ENCODE results near the gene TBXAS1.

Gene TBXAS1

DNA sequence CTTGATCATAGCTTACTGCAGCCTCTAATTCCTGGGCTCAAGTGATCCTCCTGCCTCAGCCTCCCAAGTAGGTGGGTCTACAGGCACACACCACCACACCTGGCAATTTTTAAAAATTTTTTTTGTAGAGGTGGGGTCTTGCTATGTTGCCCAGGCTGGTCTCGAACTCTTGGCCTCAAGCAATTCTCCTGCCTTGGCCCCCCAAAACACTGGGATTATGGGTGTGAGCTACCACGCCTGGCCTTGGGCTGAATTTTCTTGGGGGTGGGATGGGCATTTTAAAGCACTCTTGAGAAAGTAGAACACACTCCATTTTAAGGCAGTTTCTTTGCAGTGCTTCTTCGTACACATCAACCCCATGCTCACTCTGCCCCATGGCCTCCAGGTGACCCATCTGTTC, 28.7 kb downstream of the TBXAS1 start:
- DNase-seq = no peak

DNA sequence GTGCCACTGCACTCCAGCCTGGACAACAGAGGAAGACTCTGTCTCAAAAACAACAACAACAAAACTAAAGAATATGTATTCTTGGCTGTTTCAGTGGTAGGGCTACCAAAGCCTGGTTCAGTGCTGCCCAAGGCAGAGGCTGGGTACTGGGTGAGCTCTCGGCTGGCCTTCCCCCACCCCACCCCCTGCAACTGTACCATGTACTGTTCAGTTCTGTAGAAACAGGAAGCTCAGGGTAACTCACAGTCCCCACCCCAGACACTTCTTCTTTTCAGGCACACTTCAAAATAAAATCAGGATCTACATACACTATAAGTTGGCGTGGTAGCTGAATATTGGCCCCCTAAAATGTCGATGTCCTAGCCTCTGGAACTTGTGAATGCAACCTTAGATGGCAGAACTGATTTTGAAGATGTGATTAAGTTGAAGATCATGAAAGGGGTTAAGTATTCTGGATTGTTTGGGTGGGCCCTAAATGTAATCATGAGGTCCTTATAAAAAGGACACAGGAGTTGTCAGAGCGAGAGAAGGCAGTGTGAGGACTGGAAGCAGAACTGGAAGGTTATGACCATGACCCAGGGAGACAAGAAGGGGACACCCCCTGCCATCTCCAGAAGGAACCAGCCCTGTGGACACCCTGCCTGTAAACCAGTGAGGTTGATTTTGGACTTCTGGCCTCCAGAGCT, 31.2 kb downstream of the TBXAS1 start:
- DNase-seq = no peak

DNA sequence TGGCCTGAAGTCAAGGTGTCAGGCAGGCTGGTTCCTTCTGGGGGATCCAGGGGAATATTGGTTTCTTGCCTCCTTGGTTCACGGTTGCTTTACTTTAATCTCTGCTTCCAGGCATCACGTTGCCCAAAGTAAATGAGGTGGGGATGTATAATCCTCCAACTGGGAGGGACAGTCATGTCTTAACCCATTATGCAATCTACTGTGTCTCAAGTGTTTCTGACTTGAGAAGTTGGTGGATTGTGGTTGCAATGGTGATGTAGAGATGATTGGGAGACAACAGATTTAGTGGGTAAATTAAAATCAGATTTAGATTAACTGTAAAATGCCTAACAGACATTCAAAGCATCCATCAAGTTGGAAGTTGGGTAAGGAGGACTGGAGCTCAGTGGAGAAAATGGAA, 32.7 kb downstream of the TBXAS1 start:
- DNase-seq = no peak

DNA sequence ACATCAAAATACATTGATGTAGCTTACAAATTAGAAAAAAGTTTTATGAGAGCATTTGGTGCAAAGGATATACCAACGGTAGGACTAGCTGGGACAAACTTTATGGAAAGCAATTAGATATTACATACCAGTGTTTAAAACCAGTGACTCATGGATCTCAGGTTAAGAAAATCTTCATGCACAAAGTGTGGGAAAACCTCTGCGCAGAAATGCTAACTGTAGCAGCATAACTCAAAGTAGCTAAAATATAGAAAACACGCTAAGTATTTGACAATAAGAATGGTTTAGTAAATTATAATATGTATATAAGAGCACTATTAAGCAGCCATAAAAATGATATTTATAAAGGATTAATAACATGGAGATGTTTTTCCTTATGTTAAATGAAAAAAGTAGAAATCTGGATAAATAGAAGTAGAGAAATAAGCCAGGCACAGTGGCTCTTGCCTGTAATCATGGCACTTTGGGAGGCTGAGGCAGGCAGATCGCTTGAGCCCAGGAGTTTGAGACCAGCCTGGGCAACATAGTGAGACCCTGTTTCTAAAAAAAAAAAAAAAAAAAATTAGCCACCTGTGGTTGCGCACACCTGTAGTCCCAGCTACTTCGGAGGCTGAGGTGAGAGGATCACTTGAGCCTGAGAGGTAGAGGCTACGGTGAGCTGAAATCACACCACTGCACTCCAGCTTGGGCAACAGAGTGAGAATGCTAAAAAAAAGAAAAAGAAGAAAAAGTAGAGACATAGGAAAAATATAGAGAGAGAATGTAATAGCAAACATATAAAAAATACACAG, 37.2 kb downstream of the TBXAS1 start:
- no peak for DNase-seq

DNA sequence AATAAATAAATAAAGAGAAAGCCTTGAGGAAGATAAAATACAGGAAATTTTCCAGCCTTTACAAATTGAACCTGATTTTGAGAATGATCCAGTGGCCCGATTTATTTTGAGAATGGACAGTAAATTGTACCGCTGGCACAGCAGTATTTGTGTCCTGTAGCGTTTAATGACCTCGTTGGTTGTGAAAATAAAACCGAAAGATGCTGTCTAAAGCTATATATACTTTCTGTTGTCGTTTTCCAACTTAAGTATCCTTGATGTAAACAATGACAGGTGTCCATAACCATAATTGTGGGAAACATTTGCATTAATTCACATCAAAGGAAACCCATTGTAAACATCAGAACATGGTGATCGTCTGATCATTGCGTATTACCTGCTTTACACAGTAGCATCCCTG, 38.8 kb downstream of the TBXAS1 start:
- DNase-seq = no peak

DNA sequence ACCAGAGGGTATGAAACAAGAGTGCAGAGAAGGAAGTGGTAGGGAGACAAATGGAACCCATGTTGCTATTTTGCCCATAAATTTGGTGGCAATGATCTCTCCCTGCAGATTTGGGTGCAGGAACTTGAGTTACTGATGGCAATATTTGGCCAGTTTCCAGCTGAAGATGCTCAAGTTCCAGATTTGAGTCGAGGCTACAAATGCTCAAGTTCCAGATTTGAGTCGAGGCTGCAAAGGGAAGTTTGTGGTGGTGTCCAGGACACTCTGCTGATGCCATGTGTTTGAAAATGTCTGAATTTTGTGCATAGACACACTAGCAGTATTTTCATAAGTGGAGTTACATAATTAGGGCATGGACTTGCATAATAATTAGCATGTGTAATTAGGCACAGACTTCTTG, 40.8 kb downstream of the TBXAS1 start:
- DNase-seq = no peak

DNA sequence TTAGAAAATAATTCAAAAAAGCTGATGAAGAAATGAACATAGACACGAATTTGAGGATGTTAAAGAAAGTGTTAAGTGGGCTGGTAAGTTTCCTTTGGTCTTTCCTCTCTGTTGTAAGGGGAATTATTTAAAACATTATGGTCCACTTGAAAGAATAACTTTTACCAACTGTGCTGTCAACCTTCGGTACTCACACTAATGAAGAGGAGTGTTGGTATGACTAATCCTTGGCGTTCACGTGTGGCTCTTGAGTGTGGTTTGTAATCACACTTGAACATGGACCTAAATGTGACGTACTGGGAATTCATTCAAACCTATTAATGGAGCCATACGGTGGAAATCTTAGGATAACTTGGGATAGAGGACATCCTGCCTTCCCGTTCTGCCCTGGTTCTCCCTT, 41.3 kb downstream of the TBXAS1 start:
- no peak for DNase-seq

DNA sequence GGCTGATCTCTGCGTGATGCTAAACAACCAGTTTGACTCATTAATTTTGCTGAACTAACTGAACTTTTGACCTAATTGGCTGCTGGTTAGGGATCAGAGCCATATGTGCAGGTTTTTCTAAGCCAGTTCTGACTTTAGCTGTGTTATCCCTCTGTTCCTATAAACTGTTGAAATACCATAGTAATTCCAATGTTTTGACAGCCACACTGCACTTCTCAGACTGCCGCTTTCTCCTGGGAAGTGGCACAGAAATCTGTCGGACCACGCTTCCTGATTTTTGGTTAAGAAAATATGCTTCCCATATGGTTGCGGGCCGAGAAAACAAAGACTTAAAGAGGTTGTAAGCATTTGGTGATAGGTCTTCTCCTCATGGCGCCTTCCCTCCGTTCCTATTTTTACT, 42.3 kb downstream of the TBXAS1 start:
- no peak for DNase-seq

DNA sequence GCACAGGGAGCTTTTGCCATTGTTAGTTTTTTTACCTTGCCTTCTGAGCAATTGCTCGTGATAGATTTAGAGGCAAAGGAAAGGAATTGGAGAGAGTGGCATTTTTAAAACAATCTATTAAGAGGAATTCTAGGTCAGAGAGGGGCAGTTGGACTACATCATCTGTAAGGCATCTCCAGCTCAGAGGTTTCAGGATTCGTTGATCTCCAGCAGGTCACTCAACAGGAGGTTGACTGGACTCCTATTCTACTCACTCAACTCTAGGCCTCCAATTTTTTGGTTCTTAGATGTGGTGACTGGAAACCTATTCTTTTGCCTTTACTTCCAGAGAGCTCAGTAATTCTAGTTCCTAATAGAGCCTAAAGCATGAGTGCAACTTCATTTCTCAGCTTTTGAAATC, 42.8 kb downstream of the TBXAS1 start:
- DNase-seq = no peak

DNA sequence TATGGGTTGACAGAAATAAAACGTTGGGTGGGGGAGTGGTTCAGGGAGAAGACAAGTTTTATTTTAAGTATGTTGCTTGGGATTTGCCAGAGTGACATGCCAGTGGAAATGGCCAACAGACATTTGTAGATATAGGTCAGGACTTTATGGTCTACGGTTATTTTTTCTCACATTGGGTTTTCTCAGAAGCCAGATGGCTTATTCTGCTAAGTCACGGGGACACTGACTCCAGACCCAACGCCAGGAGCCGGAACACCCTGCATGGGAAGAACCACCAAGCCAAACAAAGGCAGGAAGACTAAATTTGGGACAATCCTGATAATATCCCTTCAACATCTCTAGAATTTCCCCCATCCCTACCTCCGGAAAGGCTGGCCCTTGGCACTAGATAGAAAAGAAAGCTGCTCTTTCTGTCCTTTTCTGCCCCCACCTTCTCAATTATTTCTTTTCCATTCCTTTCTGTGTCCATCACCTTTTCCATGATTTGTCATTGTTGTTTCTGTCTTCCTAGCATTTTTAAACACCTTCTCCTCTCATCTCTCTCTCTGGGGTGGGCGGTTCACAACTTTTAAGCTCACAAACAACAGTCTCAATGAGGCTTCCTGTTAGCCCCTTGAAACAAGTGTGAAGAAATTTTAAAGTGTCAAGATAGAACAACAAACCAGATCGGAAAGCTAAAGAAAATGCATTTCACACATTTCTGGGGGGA, 44.7 kb downstream of the TBXAS1 start:
- DNase-seq = no peak

DNA sequence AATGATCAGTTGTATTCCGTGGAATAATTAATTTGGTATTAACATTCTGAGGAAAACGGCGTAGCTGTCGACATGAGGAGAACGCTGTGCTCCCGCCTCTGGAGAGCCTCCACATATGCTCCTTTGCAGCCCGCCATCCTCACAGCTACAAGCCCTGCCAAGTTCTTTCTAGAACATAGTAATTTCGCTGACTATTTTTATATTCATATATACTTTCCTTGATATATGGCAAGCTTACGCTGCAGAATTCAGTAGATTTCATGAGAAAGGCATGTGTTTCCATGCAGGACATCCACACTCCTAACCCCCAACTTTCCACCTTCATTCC, 45.2 kb downstream of the TBXAS1 start:
- no peak for DNase-seq

DNA sequence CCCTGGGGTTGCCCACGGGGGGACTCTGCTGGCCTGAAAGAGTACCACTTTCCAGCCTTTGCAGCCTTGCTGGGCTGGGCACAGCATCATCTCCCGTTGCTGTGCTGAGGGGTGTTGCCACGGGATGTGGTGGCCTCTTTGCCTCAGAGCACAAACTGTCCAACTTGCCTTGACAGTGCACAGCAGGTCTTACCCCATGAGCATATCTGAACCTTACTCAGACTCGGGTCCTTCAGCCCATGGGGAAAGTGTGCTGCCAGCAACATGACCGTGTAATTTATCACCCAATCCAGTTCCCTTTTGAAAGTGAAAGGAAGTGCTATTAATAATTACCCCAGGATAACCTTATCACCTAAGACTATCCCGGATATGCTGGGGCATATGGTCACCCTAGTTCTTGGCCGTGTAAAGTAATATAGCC, 46.8 kb downstream of the TBXAS1 start:
- no peak for DNase-seq

DNA sequence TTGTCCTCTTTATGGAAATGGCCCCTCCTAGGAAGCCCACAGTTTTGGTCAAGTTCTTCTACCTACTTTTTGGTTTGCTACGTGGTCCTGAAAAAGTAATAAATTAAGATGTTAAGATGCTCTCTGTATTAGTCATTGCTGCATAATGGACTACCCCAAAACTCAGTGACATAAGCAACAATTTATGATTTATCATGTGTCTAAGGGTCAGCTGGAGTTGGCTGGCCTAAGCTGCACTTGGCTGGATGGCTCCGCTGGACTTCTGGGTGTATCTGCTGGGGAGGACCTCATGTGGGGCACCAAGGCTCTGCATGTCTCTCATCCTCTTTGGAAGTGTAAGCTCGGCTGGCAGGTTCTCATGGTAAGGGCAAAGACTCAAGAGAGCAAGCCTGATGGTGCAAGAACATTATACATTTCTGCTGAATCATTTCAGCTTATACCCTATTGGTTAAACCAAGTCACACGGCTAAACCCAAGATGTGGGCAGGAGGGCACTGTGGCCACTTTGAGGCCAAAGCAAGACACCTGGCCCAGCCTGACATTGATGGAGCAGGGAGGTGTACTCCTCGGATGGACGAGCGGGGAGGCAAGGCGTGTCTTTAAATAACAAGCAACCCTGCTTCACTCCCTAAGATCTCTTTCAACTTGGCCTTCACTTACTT, 47.7 kb downstream of the TBXAS1 start:
- DNase-seq = no peak

DNA sequence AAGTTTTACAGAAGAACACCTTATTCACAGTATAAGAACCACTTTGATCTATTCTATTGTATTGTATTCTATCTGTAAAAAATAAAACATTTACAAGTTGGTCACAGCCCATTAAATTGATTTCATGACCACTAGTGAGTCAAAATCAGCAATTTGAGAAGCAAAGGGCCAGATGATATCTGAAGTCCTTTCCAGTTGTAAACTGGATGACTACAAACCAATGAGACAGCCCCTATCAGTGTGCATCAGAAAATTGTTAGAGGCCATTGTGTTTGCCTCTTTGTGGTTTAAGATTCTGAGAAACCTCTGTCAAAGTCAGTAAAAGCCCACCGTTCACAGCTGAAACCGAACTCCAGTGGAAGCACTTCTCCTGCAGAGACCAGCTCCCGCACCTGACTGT, 54.8 kb downstream of the TBXAS1 start:
- no peak for DNase-seq

DNA sequence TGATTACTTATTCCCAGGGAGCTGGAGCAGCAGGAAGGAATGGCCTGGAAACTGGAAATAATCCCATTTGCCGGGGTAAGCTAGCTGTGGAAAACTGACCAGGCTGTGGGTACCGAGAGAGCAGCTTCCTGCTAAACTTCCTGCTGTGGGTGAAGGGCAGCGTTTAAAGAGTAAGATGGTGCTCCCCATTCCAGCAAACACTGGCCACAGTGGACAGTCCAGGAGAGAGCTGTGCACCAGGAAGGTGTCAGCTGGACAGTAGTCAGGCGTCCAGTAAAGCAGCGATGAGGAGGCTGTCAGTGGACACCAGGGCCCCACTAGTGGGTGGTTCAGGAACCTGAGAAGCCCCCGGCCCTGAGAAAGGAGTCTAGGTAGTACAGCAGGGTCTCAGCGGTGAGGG, 55.4 kb downstream of the TBXAS1 start:
- DNase-seq = no peak

DNA sequence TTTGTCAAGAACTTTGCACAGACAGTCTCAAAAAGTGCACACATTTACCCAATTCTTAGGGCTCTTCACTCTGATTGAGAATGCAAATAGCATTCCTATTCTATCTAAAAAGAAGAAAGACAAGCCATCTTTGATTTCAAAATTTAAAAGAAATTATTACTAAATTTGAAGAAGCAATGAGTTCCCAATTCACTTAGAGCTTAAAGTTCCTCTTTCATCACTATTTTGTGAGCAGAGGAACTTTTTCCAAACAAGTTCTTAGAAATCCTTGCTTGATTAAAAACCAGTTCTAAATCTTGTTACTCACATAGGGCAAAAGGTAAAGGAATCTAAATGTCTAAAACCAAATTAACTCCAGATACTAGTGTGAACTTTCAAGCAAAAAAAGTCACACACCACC, 56.4 kb downstream of the TBXAS1 start:
- DNase-seq = no peak

DNA sequence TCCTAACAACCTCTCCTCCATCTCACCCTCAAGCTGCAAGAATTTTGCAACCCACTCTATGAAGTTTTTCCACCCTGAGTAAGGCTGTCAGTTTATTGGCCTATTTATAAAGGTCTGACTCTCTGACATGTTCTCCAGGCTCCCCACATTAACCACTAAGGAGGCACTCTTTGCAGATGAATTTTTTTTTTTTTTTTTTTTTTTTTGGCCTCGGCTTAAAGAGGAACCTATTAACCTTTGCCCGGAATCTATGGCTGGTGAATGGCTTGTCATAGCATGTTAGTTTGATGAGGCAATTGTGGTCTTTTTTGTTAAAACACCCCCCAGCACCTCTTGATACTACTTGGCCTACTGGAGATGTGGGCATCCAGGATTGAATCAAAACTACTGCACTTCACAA, 57.1 kb downstream of the TBXAS1 start:
- DNase-seq = no peak

DNA sequence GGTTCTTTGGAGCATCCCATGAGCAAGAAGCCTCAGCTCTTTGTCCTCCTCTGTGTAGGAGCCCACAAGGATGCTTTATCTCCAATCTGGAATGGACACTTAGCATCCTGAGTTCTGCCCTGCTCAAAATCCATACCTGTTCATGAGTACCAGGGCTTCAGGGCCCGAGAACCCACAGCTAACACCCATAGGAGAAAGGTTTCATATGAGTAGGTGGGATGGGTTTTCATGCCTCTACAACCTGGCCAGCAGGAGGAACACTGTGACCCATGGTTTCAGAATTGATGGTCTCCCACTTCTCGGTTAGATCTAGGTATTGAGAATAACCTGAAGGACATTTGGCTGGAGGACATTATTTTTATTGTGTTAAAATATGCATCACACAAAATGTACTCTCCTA, 57.8 kb downstream of the TBXAS1 start:
- DNase-seq = no peak

DNA sequence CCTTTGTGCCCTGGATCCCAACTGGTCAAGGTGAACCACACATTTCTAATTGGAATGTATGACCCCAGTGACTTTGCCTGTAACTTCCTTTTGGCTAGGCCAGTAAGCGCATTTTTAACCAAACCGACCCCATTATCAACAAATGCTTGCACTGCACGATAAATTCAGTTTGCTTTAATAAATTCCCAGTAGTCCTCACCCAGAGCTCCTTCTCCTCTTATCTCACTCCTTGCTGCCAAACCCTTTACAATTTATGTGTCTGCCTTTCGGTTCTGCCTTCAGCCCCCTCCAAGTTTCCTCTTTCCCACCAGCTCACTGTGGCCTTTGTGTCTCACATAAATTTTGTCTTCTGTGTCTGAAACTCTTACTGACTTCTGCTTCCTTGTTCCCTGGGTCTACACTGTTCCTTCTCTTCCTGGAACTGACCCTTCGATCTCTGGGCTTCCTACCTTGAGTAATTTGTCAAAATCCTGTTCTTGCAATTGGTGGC, 59.0 kb downstream of the TBXAS1 start:
- DNase-seq = no peak

DNA sequence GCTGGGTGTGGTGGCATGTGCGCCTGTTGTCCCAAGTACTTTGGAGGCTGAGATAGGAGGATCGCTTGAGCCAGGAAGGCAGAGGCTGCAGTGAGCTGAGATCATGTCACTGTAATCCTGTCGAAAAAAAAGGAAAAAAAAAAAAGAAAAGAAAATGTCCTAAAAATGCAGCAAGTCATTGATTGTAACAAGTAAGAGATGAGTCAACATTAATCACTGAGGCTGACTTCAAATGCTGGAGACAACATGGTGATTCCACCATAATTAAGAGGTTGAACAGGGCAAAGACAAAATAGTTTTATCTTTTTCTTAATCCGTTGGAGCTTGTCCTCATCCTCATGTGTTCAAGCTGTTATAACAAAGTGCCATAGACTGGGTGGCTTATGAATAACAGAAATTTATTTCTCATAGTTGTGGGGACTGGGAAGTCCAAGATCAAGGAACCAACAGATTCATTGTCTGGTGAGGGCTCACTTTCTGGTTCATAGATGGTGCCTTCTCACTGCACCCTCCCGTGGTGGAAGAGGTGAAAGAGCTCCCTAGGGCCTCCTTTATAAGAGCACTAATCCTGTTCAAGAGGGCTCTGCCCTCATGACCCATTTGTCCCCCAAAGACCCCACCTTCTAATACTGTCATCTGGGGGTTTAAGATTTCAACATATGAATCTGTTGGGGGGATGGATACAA, 60.3 kb downstream of the TBXAS1 start:
- no peak for DNase-seq

DNA sequence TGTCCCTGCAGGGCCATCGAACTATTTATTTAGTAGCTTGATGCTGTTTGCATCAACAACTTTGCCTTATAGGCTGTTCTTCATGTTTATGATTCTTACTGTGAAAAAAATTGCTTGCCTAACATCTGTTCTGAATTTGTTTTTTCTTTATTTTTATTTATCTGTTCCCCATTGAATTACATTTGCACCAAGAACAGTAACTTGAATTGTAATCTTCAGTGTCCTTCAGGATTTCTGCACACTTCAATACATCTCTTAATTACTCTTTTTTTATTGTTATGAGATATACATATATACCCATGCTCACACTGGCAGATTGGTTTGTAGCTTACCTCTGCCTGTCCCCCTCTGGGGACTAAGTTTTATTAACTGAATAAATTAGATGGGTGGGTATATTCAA, 64.4 kb downstream of the TBXAS1 start:
- no peak for DNase-seq

DNA sequence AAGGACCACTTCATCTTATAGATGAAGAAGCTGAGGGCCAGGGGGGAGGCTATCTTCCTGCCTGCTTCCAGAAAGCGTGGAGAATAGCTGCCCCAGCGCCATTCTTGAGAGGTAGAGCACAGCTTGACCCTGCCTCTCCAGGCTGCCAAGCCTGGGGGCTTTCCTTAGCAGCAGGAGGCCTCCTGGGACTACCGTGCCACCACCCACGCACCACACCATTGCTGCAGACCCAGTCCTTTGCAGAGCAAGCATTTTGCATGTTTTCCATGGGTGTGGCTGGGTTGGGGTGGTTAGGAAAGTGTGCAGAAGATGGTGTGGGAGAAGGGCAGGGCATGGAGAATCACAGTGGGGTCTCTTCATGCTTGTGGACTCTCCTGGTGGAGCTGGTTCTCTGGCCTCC, 64.9 kb downstream of the TBXAS1 start:
- DNase-seq = no peak
